Muscle of leg (tissue), 11 donors: ENCODE measurements around the gene BCAS3. TPM values are rescaled to one million over a fixed set of nuclear protein-coding genes. Genes with fewer than 3 reads are reported as not detected.

ENCODE experiments used
- DNase-seq: peaks from one replicate; pipeline ENCODE4 v3.0.0; 2013
- H3K27ac ChIP-seq: one replicate; pipeline ENCODE4 v1.5.1; 2013; ENCODE audit warnings: mild to moderate bottlenecking, low read length, control low read depth
- H3K27me3 ChIP-seq: one replicate; pipeline ENCODE4 v1.6.1; 2013; ENCODE audit warnings: low read length; ENCODE audit not compliant: control insufficient read depth, insufficient read depth
- H3K36me3 ChIP-seq: one replicate; pipeline ENCODE4 v1.6.1; 2013; ENCODE audit warnings: low read length; ENCODE audit not compliant: control insufficient read depth, insufficient read depth
- H3K4me1 ChIP-seq: one replicate; pipeline ENCODE4 v1.6.1; 2013; ENCODE audit warnings: low read length; ENCODE audit not compliant: control insufficient read depth, insufficient read depth
- H3K4me3 ChIP-seq: one replicate; pipeline ENCODE4 v1.5.1; 2013; ENCODE audit warnings: low read length, control low read depth
- H3K9me3 ChIP-seq: replicated peaks from 2 replicates; pipeline ENCODE4 v1.6.1; 2013; ENCODE audit warnings: low read depth, low read length; ENCODE audit not compliant: control insufficient read depth
- WGBS: methylation state at CpG from one replicate; pipeline ENCODE4 v1.1.5; 2013; ENCODE audit warnings: missing lambda C conversion rate; ENCODE audit not compliant: insufficient coverage; 5-methylcytosine and 5-hydroxymethylcytosine counted together
- polyA plus RNA-seq, 8 donors: library from polyadenylated mRNA; unstranded; fragments of 120-200 nt; gene quantifications; one replicate each; pipeline versions ENCODE4 v1.2.1 to v1.2.3, GENCODE V29; 2013; ENCODE audit warnings: inconsistent platforms in 1 of 8, low replicate concordance in 1 of 8; ENCODE audit not compliant: insufficient read length in 8 of 8, insufficient read depth in 1 of 8
- total RNA-seq: library from RNA; stranded (reverse); fragments of 120-200 nt; gene quantifications from one replicate; pipeline ENCODE4 v1.2.4, GENCODE V29; 2013

BCAS3 gene
- total and polyA plus RNA-seq, 9 donors: 7.6 to 15.8 (median 9.5) TPM

DNA sequence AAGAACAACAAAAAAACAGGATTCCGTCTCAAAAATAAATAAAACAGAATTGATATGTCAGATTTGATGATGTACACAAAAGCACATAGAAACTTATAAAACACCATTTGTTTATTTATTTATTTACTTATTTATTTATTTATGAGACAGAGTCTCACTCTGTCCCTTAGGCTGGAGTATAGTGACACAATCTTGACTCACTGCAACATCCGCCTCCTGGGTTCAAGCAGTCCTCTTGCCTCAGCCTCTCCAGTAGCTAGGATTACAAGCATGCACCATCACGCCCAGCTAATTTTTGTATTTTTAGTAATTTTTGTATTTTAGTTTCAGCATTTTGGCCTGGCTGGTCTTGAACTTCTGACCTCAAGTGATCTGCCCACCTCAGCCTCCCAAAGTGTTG lies 21.4 kb downstream of the BCAS3 start:
- Histone ChIP-seq H3K27me3 (no peaks in the 10 kb centered on the region), H3K4me1 (no peaks in the 10 kb centered on the region), H3K27ac (no peak overlapping the region), H3K9me3 (no peaks in the 10 kb centered on the region), H3K4me3 (no peak overlapping the region), H3K36me3 (peaks cover 5% of the 10 kb centered on the region)
- WGBS: no CpG with 5 or more reads among the region's 3 CpGs
- DNase-seq: no peak

DNA sequence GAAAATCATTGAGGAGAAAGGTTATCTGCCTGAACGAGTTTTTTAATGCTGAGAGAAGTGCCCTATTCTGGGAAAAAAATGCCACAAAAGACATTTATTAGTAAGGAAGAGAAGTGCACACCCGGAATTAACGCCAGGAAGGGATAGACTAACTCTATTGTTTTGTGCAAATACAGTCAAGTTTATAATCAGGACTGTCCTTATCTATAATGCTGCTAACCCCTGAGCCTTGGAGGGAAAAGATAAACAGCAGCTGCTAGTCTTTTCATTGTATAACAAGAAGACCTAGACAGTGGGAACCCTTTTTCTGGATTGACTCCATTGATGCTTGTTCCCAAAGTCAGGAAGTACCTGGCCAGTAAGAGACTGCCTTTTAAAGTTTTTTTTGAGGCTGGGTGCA lies 26.5 kb downstream of the BCAS3 start:
- Histone ChIP-seq H3K27ac (no peak overlapping the region), H3K27me3 (no peaks in the 10 kb centered on the region), H3K9me3 (peaks cover 3% of the 10 kb centered on the region), H3K36me3 (peaks cover 6% of the 10 kb centered on the region), H3K4me1 (no peaks in the 10 kb centered on the region), H3K4me3 (no peak overlapping the region)
- no CpG with 5 or more reads among the region's 3 CpGs for WGBS
- no peak for DNase-seq

DNA sequence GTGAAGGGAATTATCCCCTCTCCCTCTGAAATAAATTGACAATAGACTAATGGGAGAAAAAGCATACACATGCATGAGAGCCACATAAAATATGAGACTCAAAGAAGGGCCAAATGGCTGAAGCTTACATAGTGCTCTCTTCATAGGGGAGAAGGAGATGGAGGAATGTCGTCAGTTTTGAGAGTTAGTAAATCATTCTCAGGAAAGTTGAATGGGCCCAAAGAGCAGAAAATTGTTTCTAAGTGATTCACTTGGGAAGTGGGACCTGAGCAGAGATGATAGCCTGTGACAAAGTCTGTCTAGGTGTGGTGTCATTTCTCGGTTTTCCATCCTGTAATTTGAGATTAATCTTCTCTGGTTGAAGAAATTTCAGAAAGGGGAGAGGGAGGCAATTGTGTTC lies 35.0 kb downstream of the BCAS3 start:
- no peak for DNase-seq
- Histone ChIP-seq H3K4me3 (no peak overlapping the region), H3K27me3 (no peaks in the 10 kb centered on the region), H3K27ac (no peak overlapping the region), H3K4me1 (no peaks in the 10 kb centered on the region), H3K9me3 (no peaks in the 10 kb centered on the region), H3K36me3 (peaks cover 6% of the 10 kb centered on the region)
- 30% methylated on average over 2 of the region's 2 CpGs for WGBS

DNA sequence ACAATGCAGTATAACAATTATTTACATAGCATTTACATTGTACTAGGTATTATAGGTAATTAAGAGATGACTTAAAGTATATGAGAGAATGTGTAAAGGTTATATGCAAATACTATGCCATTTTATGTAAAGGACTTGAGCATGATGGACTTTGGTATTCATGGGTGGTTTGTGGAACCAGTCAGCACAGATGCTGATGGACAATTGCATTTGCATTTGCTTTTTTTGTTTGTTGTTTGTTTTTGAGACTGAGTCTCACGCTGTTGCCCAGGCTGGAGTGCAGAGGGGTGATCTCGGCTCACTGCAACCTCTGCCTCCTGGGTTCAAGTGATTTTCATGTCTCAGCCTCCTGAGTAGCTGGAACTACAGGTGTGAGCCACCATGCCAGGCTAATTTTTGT lies 36.0 kb downstream of the BCAS3 start:
- Histone ChIP-seq H3K27ac (no peak overlapping the region), H3K4me1 (no peaks in the 10 kb centered on the region), H3K36me3 (no peaks in the 10 kb centered on the region), H3K9me3 (no peaks in the 10 kb centered on the region), H3K27me3 (no peaks in the 10 kb centered on the region), H3K4me3 (no peak overlapping the region)
- WGBS: 92% methylated on average over 2 of the region's 2 CpGs
- no peak for DNase-seq

DNA sequence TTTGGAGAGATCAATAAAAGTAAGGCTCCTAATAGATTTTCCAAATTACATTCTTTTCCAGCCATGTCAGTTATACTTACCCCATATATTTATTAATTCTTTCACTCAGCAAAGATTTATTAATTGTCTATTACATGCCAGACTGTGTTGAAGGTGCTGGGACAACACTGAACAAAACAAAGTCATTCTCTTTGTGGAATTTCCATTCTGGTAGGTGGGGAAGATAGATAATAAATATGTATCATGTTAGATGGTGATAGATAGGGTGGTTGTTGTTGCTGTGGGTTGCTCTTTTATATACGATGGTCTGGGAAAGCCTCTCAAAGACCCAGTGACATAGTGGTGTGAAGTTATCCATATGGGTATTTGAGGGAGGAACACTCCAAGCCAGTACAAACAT lies 39.1 kb downstream of the BCAS3 start:
- Histone ChIP-seq H3K27me3 (no peaks in the 10 kb centered on the region), H3K27ac (no peak overlapping the region), H3K9me3 (no peaks in the 10 kb centered on the region), H3K4me1 (no peaks in the 10 kb centered on the region), H3K4me3 (no peak overlapping the region), H3K36me3 (no peaks in the 10 kb centered on the region)
- no peak for DNase-seq
- no CpG with 5 or more reads among the region's 1 CpG for WGBS

DNA sequence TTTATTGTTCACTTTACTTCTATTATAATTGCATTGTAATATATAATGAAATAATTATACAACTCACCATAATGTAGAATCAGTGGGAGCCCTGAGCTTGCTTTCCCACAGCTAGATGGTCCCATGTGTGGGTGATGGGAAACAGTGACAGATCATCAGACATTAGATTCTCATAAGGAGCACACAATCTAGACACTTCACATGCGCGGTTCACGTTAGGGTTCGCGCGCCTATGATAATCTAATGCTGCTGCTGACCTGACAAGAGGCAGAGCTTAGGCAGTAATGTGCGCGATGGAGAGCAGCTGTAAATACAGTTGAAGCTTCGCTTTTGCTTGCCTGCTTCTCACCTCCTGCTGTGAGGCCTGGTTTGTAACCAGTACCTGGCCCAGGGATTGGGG lies 40.2 kb downstream of the BCAS3 start:
- Histone ChIP-seq H3K27me3 (no peaks in the 10 kb centered on the region), H3K36me3 (no peaks in the 10 kb centered on the region), H3K4me3 (no peak overlapping the region), H3K4me1 (no peaks in the 10 kb centered on the region), H3K9me3 (no peaks in the 10 kb centered on the region), H3K27ac (no peak overlapping the region)
- DNase-seq: no peak
- 89% methylated on average over 9 of the region's 9 CpGs for WGBS

DNA sequence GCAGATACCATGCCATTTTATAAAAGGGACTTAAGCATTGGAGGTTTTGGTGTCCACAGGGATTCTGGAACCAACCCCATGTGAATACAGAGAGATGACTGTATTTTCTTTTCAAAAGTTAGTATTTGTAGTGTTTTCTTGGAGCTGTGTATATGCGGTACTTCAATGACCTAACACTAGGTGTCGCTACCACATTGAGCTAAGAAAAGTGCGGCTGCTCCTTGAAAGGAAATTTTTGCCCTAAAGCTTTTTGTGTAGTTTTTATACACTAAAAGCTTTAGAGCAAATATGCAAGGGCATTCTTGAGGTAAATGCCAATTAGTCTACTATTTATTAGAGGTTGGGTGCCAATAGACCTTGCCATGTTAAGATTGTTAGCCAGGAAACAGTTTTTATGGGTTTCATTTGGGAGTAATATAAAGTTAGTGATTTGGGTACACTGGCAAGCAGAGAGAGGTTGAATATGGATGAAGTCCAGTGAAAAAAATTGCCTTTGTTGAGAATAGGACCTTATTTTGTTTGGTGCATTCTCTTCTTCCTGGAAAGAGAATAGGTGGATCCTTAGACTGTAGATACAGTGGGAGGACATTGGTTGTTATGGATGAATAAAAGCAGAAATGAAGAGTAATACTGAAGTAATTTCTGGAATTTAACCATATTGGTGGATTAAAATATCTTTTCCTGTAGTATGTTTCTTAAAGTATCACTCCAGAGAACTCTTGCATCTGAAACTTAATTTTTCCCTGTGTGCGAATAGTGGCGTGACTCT lies 43.3 kb downstream of the BCAS3 start:
- no peak overlapping the region for H3K4me3 ChIP-seq
- peak; percentile 79 for DNase-seq
- no peaks in the 10 kb centered on the region for H3K36me3 ChIP-seq
- H3K27me3 ChIP-seq: no peaks in the 10 kb centered on the region
- WGBS: no CpG with 5 or more reads among the region's 5 CpGs
- no peaks in the 10 kb centered on the region for H3K4me1 ChIP-seq
- no peaks in the 10 kb centered on the region for H3K9me3 ChIP-seq
- no peak overlapping the region for H3K27ac ChIP-seq

DNA sequence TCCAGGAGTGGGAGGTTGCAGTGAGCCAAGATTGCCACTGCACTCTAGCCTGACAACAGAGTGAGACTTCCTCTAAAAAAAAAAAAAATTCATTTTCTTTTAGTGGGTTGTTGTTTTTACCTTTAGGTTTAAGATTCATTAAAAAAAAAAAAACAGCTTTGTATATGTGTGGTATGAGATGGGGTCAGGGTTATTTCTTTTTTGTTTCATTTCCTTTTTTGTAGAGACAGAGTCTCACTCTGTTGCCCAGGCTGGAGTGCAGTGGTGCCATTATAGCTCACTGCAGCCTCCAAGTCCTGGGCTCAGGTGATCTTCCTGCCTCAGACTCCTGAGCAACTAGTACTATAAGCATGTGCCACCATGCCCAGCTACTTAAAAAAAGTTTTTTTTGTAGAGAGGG lies 47.0 kb downstream of the BCAS3 start:
- Histone ChIP-seq H3K9me3 (no peaks in the 10 kb centered on the region), H3K27ac (no peak overlapping the region), H3K27me3 (no peaks in the 10 kb centered on the region), H3K4me3 (no peak overlapping the region), H3K4me1 (no peaks in the 10 kb centered on the region), H3K36me3 (no peaks in the 10 kb centered on the region)
- DNase-seq: no peak

DNA sequence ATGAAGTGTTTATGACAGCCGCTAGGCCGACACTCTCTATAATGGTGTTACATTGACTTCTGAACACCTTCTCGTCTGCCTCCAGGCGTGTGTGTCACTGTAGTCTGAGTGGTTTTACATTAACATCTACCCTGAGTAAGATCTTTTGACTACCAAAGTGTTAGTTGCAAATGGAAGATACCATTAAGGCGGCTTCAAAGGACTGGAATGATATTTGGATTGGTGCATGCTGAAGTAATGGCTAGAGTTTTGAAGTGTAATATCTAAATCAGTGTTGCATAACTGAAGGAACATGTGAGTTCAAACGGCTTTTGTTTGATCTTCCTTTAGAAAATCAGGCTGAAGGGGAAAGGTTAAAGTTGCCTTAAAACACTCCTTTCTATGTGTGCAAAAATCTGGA lies 52.2 kb downstream of the BCAS3 start:
- DNase-seq: no peak
- Histone ChIP-seq H3K36me3 (no peaks in the 10 kb centered on the region), H3K27me3 (no peaks in the 10 kb centered on the region), H3K4me3 (no peak overlapping the region), H3K4me1 (no peaks in the 10 kb centered on the region), H3K27ac (no peak overlapping the region), H3K9me3 (no peaks in the 10 kb centered on the region)
- 80% methylated on average over 2 of the region's 6 CpGs for WGBS

DNA sequence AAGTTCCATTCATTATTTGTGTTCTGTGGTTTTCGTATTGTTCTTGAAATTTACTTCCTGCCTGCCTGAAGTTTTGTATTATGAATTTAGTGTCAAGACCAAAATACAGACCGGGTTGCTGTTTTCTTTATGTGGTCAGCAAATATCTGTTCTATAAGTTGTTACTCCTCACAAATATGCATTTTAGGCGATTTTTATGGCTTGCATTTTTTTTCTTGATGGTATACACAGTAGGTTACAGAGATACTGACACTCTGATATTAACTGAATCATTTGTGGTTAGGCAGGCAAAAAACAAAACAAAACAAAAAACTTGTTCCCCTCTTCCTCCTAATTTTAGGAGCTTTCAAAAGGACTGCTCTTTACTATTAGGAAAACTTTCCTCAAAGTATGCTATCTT lies 52.6 kb downstream of the BCAS3 start:
- H3K4me3 ChIP-seq: no peak overlapping the region
- DNase-seq: no peak
- no peaks in the 10 kb centered on the region for H3K4me1 ChIP-seq
- H3K27ac ChIP-seq: no peak overlapping the region
- H3K36me3 ChIP-seq: no peaks in the 10 kb centered on the region
- no peaks in the 10 kb centered on the region for H3K9me3 ChIP-seq
- WGBS: no CpG with 5 or more reads among the region's 3 CpGs
- no peaks in the 10 kb centered on the region for H3K27me3 ChIP-seq

DNA sequence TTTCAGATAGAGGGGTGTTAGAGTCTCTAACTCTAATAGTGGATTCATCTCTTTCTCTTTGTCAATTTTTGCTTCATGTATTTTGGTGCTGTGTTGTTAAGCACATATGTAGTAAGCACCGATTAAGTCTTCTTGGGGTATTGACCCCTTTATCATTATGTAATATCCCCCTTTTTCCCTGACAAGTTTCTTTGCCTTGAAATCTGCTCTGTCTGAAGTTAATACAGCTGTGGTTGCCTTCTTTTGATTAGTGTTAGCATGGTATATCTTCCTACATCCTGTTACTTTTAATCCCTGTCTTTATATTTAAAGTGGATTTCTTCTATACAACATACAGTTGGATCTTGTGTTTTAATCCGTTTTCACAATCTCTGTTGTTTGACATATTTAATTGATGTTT lies 60.6 kb downstream of the BCAS3 start:
- no peaks in the 10 kb centered on the region for H3K4me1 ChIP-seq
- no peaks in the 10 kb centered on the region for H3K27me3 ChIP-seq
- H3K27ac ChIP-seq: no peak overlapping the region
- no CpG with 5 or more reads among the region's 2 CpGs for WGBS
- no peaks in the 10 kb centered on the region for H3K9me3 ChIP-seq
- H3K36me3 ChIP-seq: no peaks in the 10 kb centered on the region
- no peak for DNase-seq
- H3K4me3 ChIP-seq: no peak overlapping the region
